ENCODE measurements around the gene FADS2. TPM values are rescaled to one million over a fixed set of nuclear protein-coding genes. Genes with fewer than 3 reads are reported as not detected.
A peak's percentile ranks its signal among the peaks of the same experiment; 100 is the strongest.

The FADS2 gene
- total RNA-seq, 4 donors from 2014 or later: 2.2 to 13.7 (median 6.8) TPM

DNA sequence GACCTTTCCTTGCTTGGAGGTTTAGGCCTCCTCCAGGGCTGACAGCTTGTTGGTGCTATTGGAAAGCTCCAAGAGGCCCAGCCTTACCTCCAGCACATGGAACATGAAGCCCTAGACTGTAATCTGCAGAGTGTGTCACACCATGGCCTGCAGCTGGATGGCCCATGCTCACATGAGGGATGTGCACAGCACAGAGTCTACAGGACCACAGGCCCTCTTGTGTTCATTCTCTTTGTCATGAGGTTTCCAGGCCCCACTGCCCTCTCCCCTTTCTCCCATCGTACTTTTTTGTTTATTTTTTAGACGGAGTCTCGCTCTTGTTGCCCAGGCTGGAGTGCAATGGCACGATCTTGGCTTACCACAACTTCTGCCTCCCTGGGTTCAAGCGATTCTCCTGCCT is 21.3 kb upstream of the FADS2 start:
- no peak for TF ChIP-seq POLR2A (IDR thresholded peaks at IDR 0.05)
- TF ChIP-seq, protein P1, sequence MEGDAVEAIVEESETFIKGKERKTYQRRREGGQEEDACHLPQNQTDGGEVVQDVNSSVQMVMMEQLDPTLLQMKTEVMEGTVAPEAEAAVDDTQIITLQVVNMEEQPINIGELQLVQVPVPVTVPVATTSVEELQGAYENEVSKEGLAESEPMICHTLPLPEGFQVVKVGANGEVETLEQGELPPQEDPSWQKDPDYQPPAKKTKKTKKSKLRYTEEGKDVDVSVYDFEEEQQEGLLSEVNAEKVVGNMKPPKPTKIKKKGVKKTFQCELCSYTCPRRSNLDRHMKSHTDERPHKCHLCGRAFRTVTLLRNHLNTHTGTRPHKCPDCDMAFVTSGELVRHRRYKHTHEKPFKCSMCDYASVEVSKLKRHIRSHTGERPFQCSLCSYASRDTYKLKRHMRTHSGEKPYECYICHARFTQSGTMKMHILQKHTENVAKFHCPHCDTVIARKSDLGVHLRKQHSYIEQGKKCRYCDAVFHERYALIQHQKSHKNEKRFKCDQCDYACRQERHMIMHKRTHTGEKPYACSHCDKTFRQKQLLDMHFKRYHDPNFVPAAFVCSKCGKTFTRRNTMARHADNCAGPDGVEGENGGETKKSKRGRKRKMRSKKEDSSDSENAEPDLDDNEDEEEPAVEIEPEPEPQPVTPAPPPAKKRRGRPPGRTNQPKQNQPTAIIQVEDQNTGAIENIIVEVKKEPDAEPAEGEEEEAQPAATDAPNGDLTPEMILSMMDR (IDR thresholded peaks at IDR 0.05): no peak
- Histone ChIP-seq H3K4me1 (peaks cover 0 to 5% (median 0%) of the 10 kb centered on the region in 3 donors), H3K4me3 (no peak overlapping the region), H3K27me3 (no peaks in the 10 kb centered on the region), H3K9me3 (no peaks in the 10 kb centered on the region), H3K36me3 (peaks cover 0 to 84% (median 4%) of the 10 kb centered on the region in 3 donors), H3K27ac (no peak overlapping the region)
- DNase-seq: no peak
- WGBS, 2 donors: 89 to 95% methylated on average over 5 of the region's 5 CpGs
- intact Hi-C loops (cut with DNase I): no loop called here

DNA sequence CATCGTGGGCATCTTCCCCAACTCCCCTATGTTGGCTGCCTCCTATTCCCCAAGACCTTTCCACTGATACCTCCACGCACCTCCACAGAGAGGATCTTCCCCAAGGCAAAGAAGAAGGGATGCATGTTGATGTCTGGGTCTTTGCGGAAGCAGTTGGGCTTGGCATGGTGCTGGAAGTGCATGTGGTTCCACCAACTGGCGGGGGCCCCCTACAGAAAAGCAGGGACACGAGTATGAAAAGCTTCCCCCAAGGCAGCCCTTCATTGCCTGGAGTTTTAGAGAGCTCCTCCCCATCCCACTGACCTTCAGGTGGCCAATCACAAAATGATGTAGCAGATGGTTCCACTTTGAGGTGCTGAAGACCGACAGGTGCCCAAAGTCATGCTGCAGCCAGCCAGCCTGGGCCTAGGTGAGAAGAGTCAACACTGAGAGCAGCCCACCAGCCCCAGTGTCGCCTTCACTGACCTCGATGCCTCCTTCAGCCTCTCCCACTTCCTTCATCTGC is 17.4 kb upstream of the FADS2 start:
- 89 to 92% methylated on average over 5 to 7 of the region's 8 CpGs for WGBS, 2 donors
- Histone ChIP-seq H3K27ac (no peak overlapping the region), H3K36me3 (peaks cover 0 to 65% (median 4%) of the 10 kb centered on the region in 3 donors), H3K4me1 (peaks cover 6 to 28% (median 11%) of the 10 kb centered on the region in 3 donors), H3K27me3 (peaks cover 0 to 11% (median 0%) of the 10 kb centered on the region in 4 donors), H3K4me3 (no peak overlapping the region), H3K9me3 (no peaks in the 10 kb centered on the region)
- intact Hi-C loops (cut with DNase I): no loop called here
- no peak for DNase-seq
- TF ChIP-seq POLR2A (IDR thresholded peaks at IDR 0.05): no peak
- TF ChIP-seq, protein P1 (IDR thresholded peaks at IDR 0.05): no peak

DNA sequence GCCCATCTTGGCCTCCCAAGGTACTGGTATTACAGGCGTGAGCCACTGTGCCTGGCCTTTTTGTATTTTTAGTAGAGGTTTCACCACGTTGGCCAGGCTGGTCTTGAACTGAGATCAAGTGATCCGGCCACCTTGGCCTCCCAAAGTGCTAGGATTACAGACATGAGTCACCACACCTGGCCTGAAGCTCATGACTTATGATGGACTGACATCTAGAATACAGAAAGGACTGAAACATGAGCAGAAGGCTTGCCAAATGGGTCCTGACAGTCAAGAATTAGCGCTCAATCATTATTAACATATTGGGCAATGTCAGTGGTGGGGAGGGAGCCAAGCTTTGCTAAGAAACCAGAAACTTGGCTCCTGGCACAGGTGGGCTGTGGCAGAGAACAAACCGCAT is 16.3 kb upstream of the FADS2 start:
- Histone ChIP-seq H3K27me3 (peaks cover 0 to 22% (median 0%) of the 10 kb centered on the region in 4 donors), H3K36me3 (peaks cover 0 to 57% (median 4%) of the 10 kb centered on the region in 3 donors), H3K4me1 (peaks cover 11 to 39% (median 20%) of the 10 kb centered on the region in 3 donors), H3K27ac (no peak overlapping the region), H3K4me3 (no peak overlapping the region), H3K9me3 (no peaks in the 10 kb centered on the region)
- no peak for DNase-seq
- TF ChIP-seq POLR2A (IDR thresholded peaks at IDR 0.05): no peak
- TF ChIP-seq, protein P1 (IDR thresholded peaks at IDR 0.05): no peak
- intact Hi-C loops (cut with DNase I): no loop called here
- 52 to 59% methylated on average over 3 to 5 of the region's 5 CpGs for WGBS, 2 donors

DNA sequence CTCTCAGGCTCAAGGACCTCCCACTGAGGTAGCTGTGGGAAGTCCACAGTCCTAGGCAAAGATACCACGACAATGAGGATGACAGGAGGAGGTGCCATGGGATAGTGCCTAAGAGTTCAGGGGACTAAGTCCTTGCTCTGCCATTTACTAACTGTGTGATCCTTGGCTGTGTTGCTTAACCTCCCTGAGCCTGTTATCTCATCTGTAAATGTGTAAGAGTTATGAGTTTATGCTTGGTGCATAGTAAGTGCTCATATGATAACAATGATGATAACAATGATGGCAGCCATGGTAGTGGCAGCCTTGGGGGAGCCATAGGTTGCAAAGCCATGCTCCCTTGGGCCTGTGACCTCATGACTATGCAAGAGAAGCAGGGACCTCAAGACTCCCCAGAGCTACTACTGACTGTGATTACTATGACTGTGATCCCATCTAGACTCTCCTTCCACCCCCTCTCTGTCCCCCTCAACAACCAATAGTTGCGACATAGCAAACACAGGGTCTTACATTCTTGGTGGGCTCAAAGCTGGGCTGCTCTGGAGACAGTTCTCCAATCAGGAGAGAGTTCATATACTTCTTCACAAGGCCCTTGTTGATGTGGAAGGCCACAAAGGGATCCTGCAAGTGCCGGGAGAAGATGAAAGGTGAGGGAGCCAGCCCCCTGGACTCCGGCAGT is 15.2 kb upstream of the FADS2 start:
- H3K27ac ChIP-seq: no peak overlapping the region
- H3K9me3 ChIP-seq: no peaks in the 10 kb centered on the region
- TF ChIP-seq, protein P1 (IDR thresholded peaks at IDR 0.05): no peak
- no peak for TF ChIP-seq POLR2A (IDR thresholded peaks at IDR 0.05)
- WGBS, 2 donors: 89 to 90% methylated on average over 3 to 4 of the region's 4 CpGs
- no peak for DNase-seq
- H3K36me3 ChIP-seq: peaks cover 0 to 46% (median 4%) of the 10 kb centered on the region in 3 donors
- peaks cover 0 to 29% (median 3%) of the 10 kb centered on the region in 4 donors for H3K27me3 ChIP-seq
- peaks cover 15 to 48% (median 25%) of the 10 kb centered on the region in 3 donors for H3K4me1 ChIP-seq
- intact Hi-C loops (cut with DNase I): no loop called here
- no peak overlapping the region for H3K4me3 ChIP-seq

DNA sequence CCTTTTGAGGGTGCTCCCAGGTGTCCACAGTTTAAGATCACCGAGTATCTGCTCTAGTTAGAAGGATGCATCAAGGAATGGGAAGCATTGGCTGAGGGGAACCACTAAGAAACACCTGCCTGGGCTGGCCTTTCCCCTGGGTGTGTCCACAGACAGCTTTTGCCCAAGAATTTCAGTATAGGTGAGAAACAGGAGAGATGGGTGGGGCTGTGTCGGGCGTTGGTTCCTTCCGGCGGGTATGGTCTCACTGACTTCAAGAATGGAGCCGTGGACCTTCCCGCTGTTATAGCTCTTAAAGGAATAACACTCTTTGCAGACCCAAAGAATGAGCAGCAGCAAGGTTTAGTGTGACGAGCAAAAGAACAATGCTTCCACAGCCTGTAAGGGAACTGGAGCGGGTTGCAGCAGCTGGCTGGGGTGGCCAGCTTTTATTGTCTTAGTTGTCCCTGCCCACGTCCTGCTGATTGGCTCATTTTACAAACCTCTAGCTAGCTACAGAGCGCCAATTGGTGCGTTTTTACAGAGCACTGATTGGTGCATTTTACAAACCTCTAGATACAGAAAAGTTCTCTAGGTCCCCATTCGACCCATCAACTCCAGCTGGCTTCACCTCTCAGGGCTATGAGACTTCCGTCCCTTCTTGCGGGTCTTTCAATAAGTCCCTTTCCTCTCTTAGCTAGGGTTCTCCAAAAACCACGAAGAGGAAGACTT is 13.7 kb upstream of the FADS2 start:
- intact Hi-C loops (cut with DNase I): no loop called here
- no peaks in the 10 kb centered on the region for H3K9me3 ChIP-seq
- DNase-seq: no peak

More for the DNA sequence above, 13.7 kb upstream of the FADS2 start:
- peak overlapping the region; percentile 47 to 83 (median 58) for H3K4me3 ChIP-seq
- H3K4me1 ChIP-seq: peaks cover 15 to 48% (median 25%) of the 10 kb centered on the region in 3 donors
- H3K36me3 ChIP-seq: peaks cover 0 to 36% (median 3%) of the 10 kb centered on the region in 3 donors
- peak overlapping the region; percentile 86 to 99 (median 92) for H3K27ac ChIP-seq
- TF ChIP-seq POLR2A (IDR thresholded peaks at IDR 0.05): no peak
- TF ChIP-seq, protein P1 (IDR thresholded peaks at IDR 0.05): no peak
- H3K27me3 ChIP-seq: peaks cover 0 to 29% (median 3%) of the 10 kb centered on the region in 4 donors
- 37 to 64% methylated on average over 15 to 16 of the region's 16 CpGs for WGBS, 2 donors
